Measurements from ENCODE around the gene AGO1.

The AGO1 gene

DNA sequence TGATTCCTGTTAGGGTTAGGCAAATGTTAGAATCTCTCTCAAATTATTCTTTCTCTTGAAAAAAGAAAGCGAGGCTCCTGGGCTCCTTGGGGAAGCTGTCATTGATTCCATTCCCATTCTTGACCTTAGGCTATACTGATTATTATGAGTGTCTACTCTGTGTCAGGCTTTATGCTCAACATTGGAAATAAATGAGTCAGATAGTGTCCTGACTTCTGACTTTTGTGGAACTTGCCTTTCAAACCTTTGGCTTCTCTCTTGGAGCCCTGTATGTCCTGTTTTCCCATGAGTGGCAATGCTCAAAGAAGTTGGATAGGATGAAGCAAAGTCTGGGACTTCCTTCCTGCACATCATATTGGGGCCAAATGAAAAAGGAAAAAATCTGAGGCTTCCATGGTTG, 11.6 kb downstream of the AGO1 start:
- no peak for DNase-seq (ENCODE audit: low spot score)
- TF ChIP-seq, protein P1, sequence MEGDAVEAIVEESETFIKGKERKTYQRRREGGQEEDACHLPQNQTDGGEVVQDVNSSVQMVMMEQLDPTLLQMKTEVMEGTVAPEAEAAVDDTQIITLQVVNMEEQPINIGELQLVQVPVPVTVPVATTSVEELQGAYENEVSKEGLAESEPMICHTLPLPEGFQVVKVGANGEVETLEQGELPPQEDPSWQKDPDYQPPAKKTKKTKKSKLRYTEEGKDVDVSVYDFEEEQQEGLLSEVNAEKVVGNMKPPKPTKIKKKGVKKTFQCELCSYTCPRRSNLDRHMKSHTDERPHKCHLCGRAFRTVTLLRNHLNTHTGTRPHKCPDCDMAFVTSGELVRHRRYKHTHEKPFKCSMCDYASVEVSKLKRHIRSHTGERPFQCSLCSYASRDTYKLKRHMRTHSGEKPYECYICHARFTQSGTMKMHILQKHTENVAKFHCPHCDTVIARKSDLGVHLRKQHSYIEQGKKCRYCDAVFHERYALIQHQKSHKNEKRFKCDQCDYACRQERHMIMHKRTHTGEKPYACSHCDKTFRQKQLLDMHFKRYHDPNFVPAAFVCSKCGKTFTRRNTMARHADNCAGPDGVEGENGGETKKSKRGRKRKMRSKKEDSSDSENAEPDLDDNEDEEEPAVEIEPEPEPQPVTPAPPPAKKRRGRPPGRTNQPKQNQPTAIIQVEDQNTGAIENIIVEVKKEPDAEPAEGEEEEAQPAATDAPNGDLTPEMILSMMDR (IDR thresholded peaks at IDR 0.05; ENCODE audit: extremely low read depth, missing control alignments): no peak

- no peak for DNase-seq (ENCODE audit: low spot score)
- TF ChIP-seq, protein P1 (IDR thresholded peaks at IDR 0.05; ENCODE audit: extremely low read depth, missing control alignments): no peak
These were observed 16.9 kb downstream of the AGO1 start for GRCh38 chr1:35899941-35900340.

DNA sequence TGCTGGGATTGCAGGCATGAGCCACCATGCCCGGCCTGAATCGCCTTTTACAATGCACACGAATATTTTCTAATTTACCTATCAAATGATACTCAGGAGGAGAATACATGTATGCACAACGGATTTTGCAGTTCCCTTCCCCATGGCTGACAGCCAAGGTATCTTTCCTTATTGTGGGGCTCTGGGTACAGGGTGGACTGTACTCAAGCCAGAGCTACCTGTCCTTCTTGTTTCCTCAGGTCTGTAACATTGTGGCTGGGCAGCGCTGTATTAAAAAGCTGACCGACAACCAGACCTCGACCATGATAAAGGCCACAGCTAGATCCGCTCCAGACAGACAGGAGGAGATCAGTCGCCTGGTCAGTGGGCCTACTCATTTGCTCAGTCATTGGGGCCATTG, 18.2 kb downstream of the AGO1 start:
- no peak for DNase-seq (ENCODE audit: low spot score)
- TF ChIP-seq, protein P1 (IDR thresholded peaks at IDR 0.05; ENCODE audit: extremely low read depth, missing control alignments): no peak

- DNase-seq (ENCODE audit: low spot score): no peak
- TF ChIP-seq, protein P1 (IDR thresholded peaks at IDR 0.05; ENCODE audit: extremely low read depth, missing control alignments): no peak
These were observed 19.7 kb downstream of the AGO1 start for GRCh38 chr1:35902671-35903070.

GRCh38 chr1:35914717-35915116, 31.7 kb downstream of the AGO1 start:
- TF ChIP-seq, protein P1 (IDR thresholded peaks at IDR 0.05; ENCODE audit: extremely low read depth, missing control alignments): no peak
- DNase-seq (ENCODE audit: low spot score): no peak

DNA sequence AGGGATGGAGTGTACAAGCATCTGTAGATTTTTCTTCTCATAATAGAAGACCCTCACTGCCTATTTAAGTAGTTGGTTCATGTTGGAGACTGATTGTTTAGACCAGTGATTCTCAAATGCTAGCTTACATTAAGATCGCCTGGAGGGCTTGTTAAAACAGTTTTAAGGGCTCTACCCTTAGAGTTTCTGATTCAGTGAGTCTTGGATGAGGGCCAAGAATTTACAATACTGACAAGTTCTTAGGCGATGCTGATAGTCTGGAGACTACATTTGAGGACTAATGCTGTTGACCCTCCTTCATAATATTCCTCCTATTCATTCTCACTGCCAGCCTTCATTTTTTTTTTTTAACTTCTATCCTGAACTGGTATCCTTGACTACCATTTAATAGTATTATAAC, 32.7 kb downstream of the AGO1 start:
- TF ChIP-seq, protein P1 (IDR thresholded peaks at IDR 0.05; ENCODE audit: extremely low read depth, missing control alignments): no peak
- DNase-seq (ENCODE audit: low spot score): no peak

- DNase-seq (ENCODE audit: low spot score): no peak
- TF ChIP-seq, protein P1 (IDR thresholded peaks at IDR 0.05; ENCODE audit: extremely low read depth, missing control alignments): no peak
These were observed 40.8 kb downstream of the AGO1 start for GRCh38 chr1:35923791-35924221.
